Activated naive CD4-positive, alpha-beta T cell treated with anti-CD3 and anti-CD28 coated beads, Interleukin-2, amount 50 U/mL, for 16 hours (primary cell): ENCODE data around the gene PANK4.

Source experiments
- DNase-seq: peaks from one replicate; pipeline ENCODE4 v3.0.0-alpha.2; 2020

Gene PANK4

GRCh38 chr1:2528016-2528415 is 1.6 kb upstream of the PANK4 start:
- no peak for DNase-seq

- DNase-seq: no peak
Measured at GRCh38 chr1:2527556-2527860, 1.1 kb upstream of the PANK4 start.

GRCh38 chr1:2526824-2527555 is 594 bp upstream of the PANK4 start:
- peak; percentile 67 for DNase-seq

- DNase-seq: no peak
Measured at GRCh38 chr1:2525572-2525919, 850 bp downstream of the PANK4 start.

- DNase-seq: no peak
Measured at GRCh38 chr1:2523891-2524609, 2.3 kb downstream of the PANK4 start.

- no peak for DNase-seq
Measured at GRCh38 chr1:2523191-2523890, 3.1 kb downstream of the PANK4 start.

GRCh38 chr1:2522230-2522629 is 4.2 kb downstream of the PANK4 start:
- DNase-seq: no peak

GRCh38 chr1:2520806-2521205 is 5.6 kb downstream of the PANK4 start:
- DNase-seq: no peak

GRCh38 chr1:2520206-2520605 is 6.2 kb downstream of the PANK4 start:
- no peak for DNase-seq

GRCh38 chr1:2519729-2520128 is 6.7 kb downstream of the PANK4 start:
- no peak for DNase-seq

GRCh38 chr1:2519029-2519685 is 7.2 kb downstream of the PANK4 start:
- DNase-seq: no peak

- no peak for DNase-seq
Measured at GRCh38 chr1:2518528-2518927, 7.9 kb downstream of the PANK4 start.

GRCh38 chr1:2517966-2518365 is 8.4 kb downstream of the PANK4 start:
- DNase-seq: no peak

- no peak for DNase-seq
Measured at GRCh38 chr1:2516946-2517345, 9.4 kb downstream of the PANK4 start.

GRCh38 chr1:2516124-2516523 is 10.3 kb downstream of the PANK4 start:
- no peak for DNase-seq

GRCh38 chr1:2515763-2516080 is 10.7 kb downstream of the PANK4 start:
- DNase-seq: no peak

GRCh38 chr1:2514863-2515762 is 11.3 kb downstream of the PANK4 start:
- no peak for DNase-seq

GRCh38 chr1:2513939-2514652 is 12.3 kb downstream of the PANK4 start:
- no peak for DNase-seq

- DNase-seq: no peak
Measured at GRCh38 chr1:2512862-2513421, 13.5 kb downstream of the PANK4 start.

GRCh38 chr1:2510366-2511155 is 15.8 kb downstream of the PANK4 start:
- DNase-seq: no peak

- DNase-seq: no peak
Measured at GRCh38 chr1:2509589-2509988, 16.8 kb downstream of the PANK4 start.
